Loucy (cell line): ENCODE results near the gene SSPN.

Experiments used
- EZH2phosphoT487 ChIP-seq: fragments of 200-600 bp; IDR thresholded peaks from 2 replicates; pipeline ENCODE4 v1.6.1; 2018; ENCODE audit warnings: antibody characterized with exemption, mild to moderate bottlenecking, moderate library complexity, borderline replicate concordance
- TF ChIP-seq, protein P1 (sequence below): fragments of 200-600 bp; sonication (generic); conservative IDR thresholded peaks from 2 replicates; pipeline ENCODE4 v1.5.1; 2014; ENCODE audit warnings: mild to moderate bottlenecking, antibody characterized with exemption, low read length

DNA sequence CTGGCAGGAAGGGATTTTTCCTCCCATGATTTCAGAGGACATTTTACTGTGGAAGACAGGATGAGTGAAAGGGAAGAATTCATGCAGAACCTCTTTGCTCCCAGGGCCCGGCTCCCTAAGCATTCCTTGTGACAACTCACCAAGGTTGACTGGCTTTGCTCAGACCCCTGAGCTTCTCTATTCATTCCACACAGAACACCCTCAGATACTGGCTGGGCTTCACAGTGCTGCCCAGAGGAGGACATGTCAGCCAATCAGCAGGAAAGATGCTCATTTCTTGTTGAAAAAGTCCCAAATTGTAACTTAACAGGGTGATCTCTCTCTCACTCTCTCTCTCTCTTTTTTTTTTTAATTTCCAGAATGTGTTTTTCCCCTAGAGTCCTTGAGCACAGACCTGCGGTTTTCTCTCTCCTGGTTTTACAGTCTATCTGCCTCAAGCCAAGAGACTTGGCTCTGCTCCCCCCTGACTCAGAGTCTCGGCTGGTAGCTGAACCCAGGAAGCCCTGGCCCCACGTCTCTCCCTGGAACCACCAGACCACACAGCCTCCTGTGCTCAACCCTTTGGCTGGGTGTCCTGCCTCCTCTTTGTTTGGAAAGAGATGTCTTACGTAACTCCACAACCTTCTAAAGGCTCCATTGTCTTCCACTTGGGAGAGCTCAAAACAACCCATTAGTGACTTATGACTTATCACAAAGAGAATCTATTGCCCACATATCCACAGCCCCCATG lies 43.9 kb downstream of the SSPN start:
- TF ChIP-seq, protein P1, sequence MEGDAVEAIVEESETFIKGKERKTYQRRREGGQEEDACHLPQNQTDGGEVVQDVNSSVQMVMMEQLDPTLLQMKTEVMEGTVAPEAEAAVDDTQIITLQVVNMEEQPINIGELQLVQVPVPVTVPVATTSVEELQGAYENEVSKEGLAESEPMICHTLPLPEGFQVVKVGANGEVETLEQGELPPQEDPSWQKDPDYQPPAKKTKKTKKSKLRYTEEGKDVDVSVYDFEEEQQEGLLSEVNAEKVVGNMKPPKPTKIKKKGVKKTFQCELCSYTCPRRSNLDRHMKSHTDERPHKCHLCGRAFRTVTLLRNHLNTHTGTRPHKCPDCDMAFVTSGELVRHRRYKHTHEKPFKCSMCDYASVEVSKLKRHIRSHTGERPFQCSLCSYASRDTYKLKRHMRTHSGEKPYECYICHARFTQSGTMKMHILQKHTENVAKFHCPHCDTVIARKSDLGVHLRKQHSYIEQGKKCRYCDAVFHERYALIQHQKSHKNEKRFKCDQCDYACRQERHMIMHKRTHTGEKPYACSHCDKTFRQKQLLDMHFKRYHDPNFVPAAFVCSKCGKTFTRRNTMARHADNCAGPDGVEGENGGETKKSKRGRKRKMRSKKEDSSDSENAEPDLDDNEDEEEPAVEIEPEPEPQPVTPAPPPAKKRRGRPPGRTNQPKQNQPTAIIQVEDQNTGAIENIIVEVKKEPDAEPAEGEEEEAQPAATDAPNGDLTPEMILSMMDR, result no peak
- no peak for TF ChIP-seq EZH2phosphoT487
